Measurements from ENCODE around the gene MAP3K5. TPM values are rescaled to one million over a fixed set of nuclear protein-coding genes. Genes with fewer than 3 reads are reported as not detected.
A peak's percentile ranks its signal among the peaks of the same experiment; 100 is the strongest.

Gene MAP3K5
- total and polyA plus RNA-seq, 2 donors (not counting 3 experiments of a cell fraction or from before 2014, with no cell fraction given) = 1.5 to 7.0 TPM

DNA sequence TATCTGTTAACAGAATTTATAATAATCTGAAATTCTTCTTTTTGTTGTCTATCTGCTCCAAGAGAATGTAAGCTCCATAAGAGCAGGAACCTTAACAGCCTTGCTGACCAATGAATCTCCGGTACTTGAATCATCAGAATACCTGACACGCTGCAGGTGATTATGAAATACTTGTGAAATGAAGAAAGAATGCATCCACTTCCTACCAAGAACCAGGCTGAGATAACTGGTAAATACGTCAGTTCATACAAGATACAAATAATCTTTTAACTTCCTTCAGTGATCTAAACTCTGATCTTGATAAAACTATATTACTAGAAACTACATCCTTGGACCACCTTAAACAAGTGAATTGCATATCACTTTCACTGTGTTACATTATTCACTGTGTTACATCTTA, 116.2 kb downstream of the MAP3K5 start:
- TF ChIP-seq, protein P1, sequence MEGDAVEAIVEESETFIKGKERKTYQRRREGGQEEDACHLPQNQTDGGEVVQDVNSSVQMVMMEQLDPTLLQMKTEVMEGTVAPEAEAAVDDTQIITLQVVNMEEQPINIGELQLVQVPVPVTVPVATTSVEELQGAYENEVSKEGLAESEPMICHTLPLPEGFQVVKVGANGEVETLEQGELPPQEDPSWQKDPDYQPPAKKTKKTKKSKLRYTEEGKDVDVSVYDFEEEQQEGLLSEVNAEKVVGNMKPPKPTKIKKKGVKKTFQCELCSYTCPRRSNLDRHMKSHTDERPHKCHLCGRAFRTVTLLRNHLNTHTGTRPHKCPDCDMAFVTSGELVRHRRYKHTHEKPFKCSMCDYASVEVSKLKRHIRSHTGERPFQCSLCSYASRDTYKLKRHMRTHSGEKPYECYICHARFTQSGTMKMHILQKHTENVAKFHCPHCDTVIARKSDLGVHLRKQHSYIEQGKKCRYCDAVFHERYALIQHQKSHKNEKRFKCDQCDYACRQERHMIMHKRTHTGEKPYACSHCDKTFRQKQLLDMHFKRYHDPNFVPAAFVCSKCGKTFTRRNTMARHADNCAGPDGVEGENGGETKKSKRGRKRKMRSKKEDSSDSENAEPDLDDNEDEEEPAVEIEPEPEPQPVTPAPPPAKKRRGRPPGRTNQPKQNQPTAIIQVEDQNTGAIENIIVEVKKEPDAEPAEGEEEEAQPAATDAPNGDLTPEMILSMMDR (IDR thresholded peaks at IDR 0.05; ENCODE audit: extremely low read depth in 1 of 2, insufficient read depth in 1 of 2, low read depth in 1 of 2, low read length in 2 of 2) = no peak
- no peak for TF ChIP-seq EZH2 (IDR thresholded peaks at IDR 0.05; ENCODE audit: borderline replicate concordance, low read depth, low read length, severe bottlenecking)
- ChIA-PET POLR2A (no interaction called here), CTCF (interaction anchor here (1.0 to 1.4 kb wide), 4 partner anchors 26 to 116 kb away, joined by 3 to 4 read pairs (median 4); partner anchors contain the start of gene MAP3K5)
- Histone ChIP-seq H3K9me1 (replicated peaks; ENCODE audit: control insufficient read depth, extremely low read depth, insufficient read depth, low read length) (no peaks in the 10 kb centered on the region), H3K4me3 (replicated peaks in 1 of 3; ENCODE audit: insufficient read depth in 1 of 3, low read depth in 1 of 3, low read length in 3 of 3) (no peak overlapping the region), H3K27me3 (ENCODE audit: control insufficient read depth in 2 of 2, insufficient read depth in 2 of 2, low read length in 2 of 2) (no peaks in the 10 kb centered on the region), H3K36me3 (ENCODE audit: control insufficient read depth in 2 of 2, extremely low read depth in 1 of 2, insufficient read depth in 2 of 2, low read length in 2 of 2) (no peaks in the 10 kb centered on the region), H2AFZ (ENCODE audit: low read depth, low read length) (no peak overlapping the region), H4K20me1 (replicated peaks; ENCODE audit: control insufficient read depth, extremely low read depth, insufficient read depth, low read length) (no peaks in the 10 kb centered on the region), H3K9ac (replicated peaks; ENCODE audit: extremely low read depth, insufficient read depth, low read length) (no peak overlapping the region), H3K27ac (ENCODE audit: insufficient read depth, low read depth, low read length) (no peak overlapping the region), H3K9me3 (replicated peaks; ENCODE audit: control insufficient read depth, insufficient read depth, low read length) (no peaks in the 10 kb centered on the region), H3K79me2 (ENCODE audit: control insufficient read depth, insufficient read depth, low read length) (no peaks in the 10 kb centered on the region), H3K4me2 (ENCODE audit: insufficient read depth, low read length) (no peak overlapping the region), H3K4me1 (ENCODE audit: control insufficient read depth, extremely low read depth, insufficient read depth, low read length) (no peaks in the 10 kb centered on the region)
- BruUV-seq (replicated peaks) = no TSS peak
- FAIRE-seq (peak; percentile 53), DNase-seq (ENCODE audit: low read depth, low spot score) (no peak)
- dilution Hi-C loops (cut with MboI; ENCODE audit: extremely low pct_ligation_motif_present, low sequenced_read_pairs) = no loop called here
- intact Hi-C loops (cut with micrococcal nuclease) = no loop called here

- Histone ChIP-seq H3K4me3 (replicated peaks in 1 of 3; ENCODE audit: insufficient read depth in 1 of 3, low read depth in 1 of 3, low read length in 3 of 3) (no peak overlapping the region), H3K9ac (replicated peaks; ENCODE audit: extremely low read depth, insufficient read depth, low read length) (no peak overlapping the region), H2AFZ (ENCODE audit: low read depth, low read length) (no peak overlapping the region), H3K27me3 (ENCODE audit: control insufficient read depth in 2 of 2, insufficient read depth in 2 of 2, low read length in 2 of 2) (no peaks in the 10 kb centered on the region), H3K4me1 (ENCODE audit: control insufficient read depth, extremely low read depth, insufficient read depth, low read length) (peaks cover 6% of the 10 kb centered on the region), H4K20me1 (replicated peaks; ENCODE audit: control insufficient read depth, extremely low read depth, insufficient read depth, low read length) (no peaks in the 10 kb centered on the region), H3K36me3 (ENCODE audit: control insufficient read depth in 2 of 2, extremely low read depth in 1 of 2, insufficient read depth in 2 of 2, low read length in 2 of 2) (no peaks in the 10 kb centered on the region), H3K27ac (ENCODE audit: insufficient read depth, low read depth, low read length) (no peak overlapping the region), H3K9me3 (replicated peaks; ENCODE audit: control insufficient read depth, insufficient read depth, low read length) (no peaks in the 10 kb centered on the region), H3K9me1 (replicated peaks; ENCODE audit: control insufficient read depth, extremely low read depth, insufficient read depth, low read length) (no peaks in the 10 kb centered on the region), H3K79me2 (ENCODE audit: control insufficient read depth, insufficient read depth, low read length) (no peaks in the 10 kb centered on the region), H3K4me2 (ENCODE audit: insufficient read depth, low read length) (no peak overlapping the region)
- ChIA-PET POLR2A (no interaction called here), CTCF (interaction anchor here (0.8 to 2.2 kb wide), 4 partner anchors 9 to 119 kb away, joined by 3 to 10 read pairs (median 5); partner anchors contain the start of gene MAP3K5)
- no peak for DNase-seq (ENCODE audit: low read depth, low spot score)
- TF ChIP-seq MAX (IDR thresholded peaks at IDR 0.05; ENCODE audit: insufficient read depth, insufficient read length) = no peak
- no peak for TF ChIP-seq POLR2A (IDR thresholded peaks at IDR 0.05; ENCODE audit: low read depth, low read length)
- no peak for TF ChIP-seq JUN (IDR thresholded peaks at IDR 0.05; ENCODE audit: borderline replicate concordance, insufficient read depth, insufficient read length, low read depth)
- no peak for TF ChIP-seq EZH2 (IDR thresholded peaks at IDR 0.05; ENCODE audit: borderline replicate concordance, low read depth, low read length, severe bottlenecking)
- no peak for TF ChIP-seq POLR2AphosphoS5 (IDR thresholded peaks at IDR 0.05; ENCODE audit: insufficient read depth, low read depth, low read length)
- TF ChIP-seq MYC (IDR thresholded peaks at IDR 0.05; ENCODE audit: low read depth, low read length) = no peak
- no peak for TF ChIP-seq GATA2 (IDR thresholded peaks at IDR 0.05; ENCODE audit: insufficient read depth, insufficient read length, low read depth, low read length)
- dilution Hi-C loops (cut with MboI; ENCODE audit: extremely low pct_ligation_motif_present, low sequenced_read_pairs) (no loop called here), intact Hi-C loops (cut with micrococcal nuclease) (no loop called here)
- FAIRE-seq = no peak
- BruUV-seq (replicated peaks) = no TSS peak
Measured at GRCh38 chr6:136673571-136673970, 118.7 kb downstream of the MAP3K5 start.

All from endothelial cell of umbilical vein (primary cell).